ENCODE results near the gene OSBPL9.
"Not testable (repeated sequence)": the region's sequence is repeated elsewhere in the genome, so short reads cannot be mapped to it uniquely, and the experiment has no call there.

The OSBPL9 gene

DNA sequence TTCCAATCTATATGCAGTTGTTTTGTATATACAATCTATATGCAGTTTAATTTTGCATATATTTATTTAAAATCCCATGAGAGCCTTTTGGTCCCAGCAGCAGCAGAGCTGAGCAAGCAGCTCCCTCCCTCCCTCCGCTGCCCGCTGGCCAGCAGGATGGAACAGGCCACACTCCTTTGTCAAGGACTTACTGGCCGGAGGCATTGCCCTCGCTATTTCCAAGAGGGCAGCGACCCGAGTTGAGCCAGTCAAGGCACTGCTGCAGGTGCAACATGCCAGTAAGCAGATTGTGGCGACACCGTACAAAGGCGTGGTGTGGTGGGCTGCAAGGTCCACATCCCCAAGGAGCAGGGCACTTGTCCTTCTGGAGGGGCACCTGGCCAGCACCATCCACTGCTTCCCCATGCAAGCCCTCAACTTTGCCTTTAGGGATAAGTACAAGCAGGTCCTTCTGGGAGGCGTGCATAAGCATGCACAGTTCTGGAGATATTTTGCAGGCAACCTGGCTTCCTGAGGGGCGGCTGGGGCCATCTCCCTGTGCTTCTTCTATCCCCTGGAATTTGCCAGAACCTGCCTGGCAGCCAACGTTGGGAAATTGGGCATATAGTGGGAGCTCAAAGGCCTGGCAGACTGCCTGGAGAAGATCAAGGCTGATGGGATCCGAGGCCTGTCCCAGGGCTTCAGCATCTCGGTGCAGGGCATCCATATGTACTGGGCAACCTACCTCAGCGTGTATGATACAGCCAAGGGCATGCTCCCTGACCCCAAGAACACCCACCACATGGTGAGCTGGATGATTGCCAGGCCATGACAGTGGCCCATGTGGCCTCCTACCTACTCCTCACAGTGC is 92.2 kb downstream of the OSBPL9 start:
- DNase-seq (ENCODE audit: low read depth) = no peak

DNA sequence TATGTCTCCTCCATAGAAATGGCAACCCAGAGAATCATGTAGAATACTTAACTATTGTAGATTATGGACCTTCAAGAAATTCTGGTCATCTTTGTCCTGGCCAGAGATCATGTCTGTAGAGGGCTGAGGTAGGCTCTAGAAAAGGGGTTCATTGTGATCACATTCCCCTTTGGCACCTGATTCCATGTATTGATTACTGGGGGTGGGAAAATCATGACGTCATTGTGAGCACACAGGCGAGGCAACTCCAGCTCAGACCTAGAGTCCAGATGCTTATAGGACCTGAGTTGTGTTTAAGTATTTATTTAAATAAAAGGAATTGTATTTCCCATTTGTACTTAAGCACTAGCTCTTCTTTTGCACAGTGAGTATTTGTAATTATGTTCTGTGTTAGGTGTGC is 93.1 kb downstream of the OSBPL9 start:
- DNase-seq (ENCODE audit: low read depth) = no peak

DNA sequence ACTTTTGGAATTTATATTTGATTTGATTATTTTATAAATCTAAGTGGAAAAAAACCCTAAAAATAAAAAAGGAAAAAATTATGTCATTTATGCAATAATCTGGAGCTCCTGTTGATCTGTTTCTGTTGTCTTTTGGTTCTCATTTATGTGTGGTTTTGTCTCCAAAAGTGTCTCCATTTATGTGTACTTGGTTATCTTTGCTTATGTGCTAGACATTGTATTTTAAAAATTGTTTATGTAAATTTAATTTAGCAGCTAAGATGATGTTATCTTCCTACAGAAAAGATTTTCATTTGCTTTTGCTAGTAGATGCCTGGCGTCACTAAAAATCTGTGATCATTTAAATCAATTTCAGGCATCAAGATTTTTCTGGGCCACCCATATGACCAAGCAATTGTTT is 95.7 kb downstream of the OSBPL9 start:
- no peak for DNase-seq (ENCODE audit: low read depth)

DNA sequence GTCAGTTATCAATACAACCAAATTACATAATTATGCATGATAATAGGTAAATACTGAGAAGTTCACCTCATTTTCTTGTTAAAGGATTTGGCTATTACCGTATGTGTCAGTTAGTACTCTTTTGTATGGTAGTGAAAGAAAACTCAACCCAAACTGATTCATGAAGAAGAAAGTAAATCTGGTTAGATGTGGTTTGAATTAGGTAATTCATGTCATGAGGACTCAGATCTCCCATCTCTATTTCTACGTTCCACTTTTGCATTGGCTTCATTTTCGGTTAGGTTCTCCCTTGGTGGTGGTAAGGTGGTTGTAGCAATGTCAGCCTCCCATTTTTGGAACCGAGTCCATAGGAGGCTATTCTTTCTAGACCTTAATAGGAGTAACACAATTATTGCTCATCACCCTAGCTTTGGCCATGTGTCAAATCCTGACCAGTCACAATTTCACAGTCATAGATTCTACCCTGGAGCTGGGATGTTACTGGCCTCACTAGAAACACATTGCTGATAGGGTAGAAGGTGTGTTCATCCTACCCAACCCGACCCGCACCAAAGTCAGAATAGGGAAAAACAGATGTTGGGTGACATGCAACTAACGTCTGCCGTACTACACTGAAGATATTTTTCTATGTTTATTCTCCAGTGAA is 97.6 kb downstream of the OSBPL9 start:
- no peak for DNase-seq (ENCODE audit: low read depth)

DNA sequence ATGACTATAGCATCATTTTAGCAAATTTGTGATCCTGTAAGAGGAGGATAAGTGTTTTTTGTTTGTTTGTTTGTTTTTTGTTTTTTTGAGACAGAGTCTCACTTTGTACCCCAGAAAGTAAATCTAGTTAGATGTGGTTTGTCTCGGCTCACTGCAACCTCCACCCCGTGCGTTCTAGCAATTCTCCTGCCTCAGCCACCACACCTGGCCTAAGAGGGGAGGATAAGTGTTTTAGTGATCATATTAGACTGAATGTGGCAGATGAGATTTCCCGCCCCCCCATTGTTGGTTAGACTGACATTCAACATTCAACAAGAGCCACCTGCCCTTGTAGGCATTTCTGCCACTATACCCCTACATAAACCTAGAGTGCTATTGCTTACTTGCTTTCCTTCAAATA is 98.5 kb downstream of the OSBPL9 start:
- no peak for DNase-seq (ENCODE audit: low read depth)

DNA sequence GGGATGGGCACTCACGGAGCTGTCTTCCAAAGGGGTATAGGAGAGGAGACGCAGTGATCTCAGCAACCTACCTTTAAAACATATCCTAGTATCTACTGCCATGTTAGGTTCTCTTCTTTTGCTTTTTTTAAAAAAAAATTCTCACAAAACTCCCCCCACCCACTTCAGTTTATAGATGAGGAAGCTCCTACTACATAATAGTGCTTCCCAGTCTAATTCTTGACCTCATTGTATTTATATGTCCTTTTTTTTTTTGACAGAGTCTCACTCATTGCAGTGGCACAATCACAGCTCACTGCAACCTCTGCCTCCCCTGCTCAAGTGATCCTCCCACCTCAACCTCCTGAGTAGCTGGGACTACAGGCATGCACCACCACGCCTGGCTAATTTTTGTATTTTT is 99.9 kb downstream of the OSBPL9 start:
- no peak for DNase-seq (ENCODE audit: low read depth)

DNA sequence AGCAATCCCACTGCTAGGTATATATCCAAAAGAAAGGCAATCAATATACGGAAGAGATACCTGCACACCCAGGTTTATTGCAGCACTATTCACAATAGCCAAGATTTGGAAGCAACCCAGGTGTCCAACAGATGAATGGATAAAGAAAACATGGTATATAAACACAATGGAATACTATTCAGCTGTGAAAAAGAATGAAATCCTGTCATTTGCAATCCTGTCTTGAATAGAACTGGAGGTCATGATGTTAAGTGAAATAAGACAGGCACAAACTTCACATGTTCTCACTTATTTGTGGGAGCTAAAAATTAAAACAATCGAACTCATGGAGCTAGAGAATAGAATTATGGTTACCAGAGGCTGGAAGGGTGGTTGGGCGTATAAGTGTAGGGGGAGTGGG is 101.0 kb downstream of the OSBPL9 start:
- DNase-seq (ENCODE audit: low read depth) = no peak

DNA sequence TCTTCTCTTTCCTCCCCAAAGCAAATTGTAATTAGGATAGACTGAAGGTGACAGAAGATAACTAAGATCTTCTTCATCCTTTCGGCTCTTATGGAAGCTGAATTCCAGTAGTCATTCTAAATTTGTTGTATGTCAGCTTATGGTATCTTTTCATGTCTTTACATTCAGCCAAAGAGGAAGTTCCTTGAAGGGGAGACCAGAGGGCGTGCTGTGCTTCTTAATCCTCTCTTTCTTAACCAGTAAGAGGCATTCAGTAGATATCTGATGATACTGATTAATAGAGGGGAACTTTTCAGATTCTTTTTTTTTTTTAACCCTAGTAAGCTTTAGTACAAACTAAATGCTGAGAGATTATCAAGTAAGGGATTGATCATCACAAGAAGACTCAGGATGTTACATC is 102.3 kb downstream of the OSBPL9 start:
- no peak for DNase-seq (ENCODE audit: low read depth)

DNA sequence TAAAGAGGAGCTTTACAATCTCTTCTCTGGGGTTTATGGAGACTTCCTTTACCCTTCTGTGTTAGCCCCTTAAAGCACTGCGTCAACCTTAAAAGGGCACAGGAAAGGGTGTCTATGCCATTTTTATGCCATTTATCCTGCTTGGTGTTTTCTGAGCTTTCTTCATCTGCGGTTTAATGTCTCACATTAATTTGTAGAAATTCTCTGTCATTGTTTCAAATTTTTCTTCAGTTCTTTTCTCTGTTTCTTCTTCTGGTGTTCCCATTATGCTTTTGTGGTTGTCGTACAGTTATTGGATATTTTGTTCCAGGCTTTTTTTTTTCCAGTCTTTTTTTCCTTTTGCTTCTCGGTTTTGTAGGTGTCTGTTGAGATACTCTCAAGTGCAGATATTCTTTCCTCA is 107.9 kb downstream of the OSBPL9 start:
- no peak for DNase-seq (ENCODE audit: low read depth)

DNA sequence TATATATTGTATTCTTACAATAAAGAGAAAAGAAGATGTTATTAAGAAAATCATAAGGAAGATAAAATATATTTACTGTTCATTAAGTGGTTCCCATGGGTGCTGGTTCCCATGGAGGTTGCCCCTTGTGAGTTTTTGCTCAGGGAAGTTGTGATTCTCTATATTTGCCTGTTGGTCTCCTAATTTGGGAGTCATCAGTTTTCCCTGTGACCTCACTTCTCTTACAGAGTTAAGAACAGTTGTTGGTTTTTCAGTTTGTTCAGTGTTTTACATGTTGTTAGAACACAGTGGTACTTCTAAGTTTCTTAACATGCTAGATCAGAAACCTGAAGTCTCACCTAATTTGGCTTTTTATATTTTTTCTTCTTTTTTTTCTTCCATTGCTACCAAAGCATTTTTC is 109.2 kb downstream of the OSBPL9 start:
- no peak for DNase-seq (ENCODE audit: low read depth)

DNA sequence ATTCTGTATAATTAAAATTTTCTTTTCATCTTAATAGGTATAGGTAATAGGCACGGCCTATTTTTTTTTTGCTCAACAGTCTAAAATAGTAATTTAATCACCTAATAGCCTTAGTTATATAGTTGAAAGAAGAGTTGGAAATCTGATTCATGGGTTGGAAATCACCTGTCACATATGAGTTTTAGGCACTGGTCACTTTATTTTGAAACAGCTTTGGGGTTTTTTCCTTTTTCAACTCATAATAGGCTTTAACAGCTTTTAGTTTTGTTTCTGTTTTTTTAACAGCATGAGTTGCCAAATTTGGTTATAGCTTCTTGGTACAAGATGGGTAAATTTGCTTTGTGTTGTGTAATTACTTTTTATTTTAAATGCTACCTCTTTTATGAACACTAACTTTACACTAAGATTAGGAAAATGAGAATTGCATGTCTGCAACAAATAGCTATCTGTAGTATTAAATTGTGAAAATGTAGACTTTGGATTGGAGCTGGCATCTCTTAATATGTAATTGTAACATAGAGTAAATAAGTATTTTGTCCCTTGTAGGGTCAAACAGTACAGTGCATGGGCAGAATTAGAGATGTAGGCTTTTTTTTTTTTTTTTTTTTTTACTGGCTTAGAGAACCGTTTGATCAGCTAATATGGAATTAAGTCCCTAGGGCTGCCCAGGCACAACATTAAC is 109.8 kb downstream of the OSBPL9 start:
- DNase-seq (ENCODE audit: low read depth) = no peak

DNA sequence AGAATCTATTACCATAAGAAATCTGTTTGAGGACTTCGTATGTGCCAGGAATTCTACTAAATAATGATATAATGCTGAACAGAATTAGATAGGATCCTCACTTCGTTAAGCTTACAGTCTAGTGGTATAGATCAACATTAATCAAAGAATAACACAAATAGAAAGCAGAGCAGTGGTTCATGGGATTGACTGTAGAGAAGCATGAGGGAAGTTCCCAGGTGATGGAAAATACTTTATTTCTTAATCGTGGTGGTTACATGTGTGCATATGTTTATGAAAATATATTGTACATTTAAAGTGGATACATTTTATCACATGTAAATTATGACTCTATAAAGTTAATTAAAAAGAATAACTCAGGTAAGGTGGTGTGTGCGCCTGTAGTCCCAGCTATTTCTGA is 110.5 kb downstream of the OSBPL9 start:
- no peak for DNase-seq (ENCODE audit: low read depth)

DNA sequence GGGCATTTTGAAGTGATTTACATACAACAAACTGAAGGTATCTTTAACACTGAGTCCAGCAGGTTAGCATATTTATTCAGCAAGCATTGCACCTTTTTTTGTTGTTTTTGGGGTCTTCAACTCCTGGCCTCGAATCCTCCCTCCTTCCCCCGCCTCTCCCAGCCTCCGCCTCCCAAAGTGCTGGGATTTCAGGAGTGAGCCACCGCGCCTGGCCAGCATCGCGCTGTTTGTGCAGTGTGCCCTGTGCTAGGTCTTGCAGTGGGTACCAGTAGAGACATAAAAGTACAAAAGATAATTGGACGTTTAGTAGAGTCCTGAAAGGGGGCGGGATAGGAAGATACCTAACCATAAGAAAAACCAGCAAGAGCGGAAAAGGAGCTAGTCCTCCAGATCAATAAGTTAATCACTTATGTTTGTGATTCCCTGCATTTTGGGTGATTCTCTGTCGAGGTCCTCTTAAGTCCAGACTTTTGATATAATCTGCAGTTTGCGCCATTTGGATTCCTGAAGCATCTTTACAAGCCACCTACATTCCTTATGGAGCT is 111.8 kb downstream of the OSBPL9 start:
- DNase-seq (ENCODE audit: low read depth) = no peak

DNA sequence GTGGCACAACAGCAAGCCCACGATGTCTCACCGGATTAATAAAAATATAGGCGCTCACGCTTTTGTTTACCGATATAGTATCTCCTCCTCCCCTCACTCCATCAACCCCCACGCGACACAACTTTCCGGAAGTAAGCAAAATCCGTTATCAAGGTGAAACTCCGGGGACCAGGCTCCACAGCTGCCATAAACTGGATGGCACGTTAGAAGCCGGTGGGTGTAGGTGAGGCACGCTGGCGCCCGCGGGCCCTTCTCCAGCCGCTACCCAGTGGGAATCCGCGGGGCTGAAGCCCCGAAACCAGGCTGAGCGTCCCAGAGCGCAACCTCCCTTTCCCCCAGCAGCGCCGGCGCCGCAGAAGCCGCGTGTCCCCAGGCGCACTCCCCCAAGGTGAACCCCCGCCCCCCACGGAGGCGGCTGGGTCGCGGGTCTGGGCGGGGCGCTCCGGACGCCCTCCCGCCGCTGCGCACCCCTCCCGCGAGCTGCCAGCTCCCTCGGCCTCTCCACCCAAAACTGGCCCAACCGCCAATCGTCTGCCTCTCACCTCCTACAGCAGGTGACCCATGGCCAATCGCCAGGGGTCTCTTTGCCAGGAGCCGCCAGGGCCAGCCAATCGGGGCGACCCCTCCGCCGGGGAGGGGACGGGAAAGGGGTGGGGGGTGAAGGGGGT is 112.4 kb downstream of the OSBPL9 start:
- DNase-seq (ENCODE audit: low read depth) = peak; percentile 86

DNA sequence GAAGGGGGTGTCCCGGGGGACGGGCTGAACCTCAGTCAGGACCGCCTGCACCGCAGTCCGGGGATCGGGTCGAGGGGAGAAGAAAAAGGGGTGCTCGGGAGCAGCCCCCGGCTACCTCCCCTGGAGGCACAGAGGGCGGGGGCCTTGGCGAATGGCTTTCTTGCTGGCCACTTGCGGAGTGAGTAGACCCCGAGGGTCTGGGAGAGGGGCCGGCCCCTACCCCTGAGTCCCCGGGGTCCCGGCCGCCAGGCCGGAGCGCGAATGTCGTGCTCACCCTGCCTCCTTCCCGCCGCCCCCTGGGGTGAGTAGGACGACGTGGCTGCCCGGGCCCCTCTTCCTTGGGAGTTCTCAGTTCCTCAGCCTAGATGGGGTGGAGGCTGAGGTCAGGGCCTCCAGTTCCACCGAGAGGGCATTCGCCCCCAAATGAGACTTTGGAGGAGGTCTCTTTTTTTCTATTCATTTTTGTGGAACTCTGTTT is 113.0 kb downstream of the OSBPL9 start:
- DNase-seq (ENCODE audit: low read depth) = no peak

DNA sequence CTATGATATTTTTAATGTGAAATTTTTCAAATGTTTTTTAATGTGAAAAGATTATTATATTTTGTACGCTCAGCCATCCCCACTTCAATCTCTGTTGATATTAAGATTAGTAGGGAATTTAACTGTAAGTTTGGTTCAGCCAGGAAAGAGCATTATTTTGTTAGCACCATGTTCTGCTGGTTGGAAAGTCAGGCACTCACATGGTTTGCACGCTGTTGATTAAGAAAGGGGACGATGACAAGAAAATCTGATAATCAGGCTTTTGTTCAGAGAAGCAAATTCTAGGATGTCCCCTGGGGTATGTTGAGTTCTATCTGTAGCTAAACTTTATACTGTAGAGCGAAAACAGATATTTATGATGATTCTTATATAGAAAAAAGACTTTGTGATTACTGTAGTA is 115.1 kb downstream of the OSBPL9 start:
- no peak for DNase-seq (ENCODE audit: low read depth)

DNA sequence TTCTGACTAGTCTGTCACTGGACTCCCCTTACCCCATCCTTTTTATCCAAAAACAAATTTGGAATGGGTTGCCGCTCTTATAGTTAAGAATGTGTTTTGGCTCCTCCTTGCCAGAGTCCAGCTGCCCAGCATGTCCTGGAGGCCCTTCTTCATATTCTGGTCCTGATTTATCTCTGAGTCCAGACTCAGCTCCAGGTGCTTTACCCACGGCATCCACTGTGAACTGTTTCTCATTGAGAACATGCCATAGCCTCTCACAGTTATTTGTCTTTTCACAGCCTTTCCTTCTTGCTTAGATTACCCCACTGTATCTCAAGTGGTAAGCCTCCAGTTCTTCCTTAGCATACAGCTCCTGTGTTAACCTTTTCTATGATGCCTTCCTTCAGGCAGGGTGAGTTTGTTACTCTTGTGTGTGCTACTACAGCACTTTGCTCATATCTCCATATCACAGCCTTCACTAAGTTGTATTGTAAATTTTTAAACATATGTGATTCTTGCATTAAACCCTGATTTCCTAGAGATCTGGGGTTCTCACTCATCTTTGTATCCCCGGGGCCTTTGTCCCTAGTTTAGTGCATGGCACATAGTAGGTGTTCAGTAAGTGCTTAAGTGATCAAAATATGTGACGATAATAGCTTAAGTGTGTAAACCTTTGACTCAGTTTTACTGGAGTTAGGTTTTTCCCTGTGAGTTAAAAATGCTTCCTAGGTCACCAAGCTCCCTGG is 116.0 kb downstream of the OSBPL9 start:
- DNase-seq (ENCODE audit: low read depth) = no peak

DNA sequence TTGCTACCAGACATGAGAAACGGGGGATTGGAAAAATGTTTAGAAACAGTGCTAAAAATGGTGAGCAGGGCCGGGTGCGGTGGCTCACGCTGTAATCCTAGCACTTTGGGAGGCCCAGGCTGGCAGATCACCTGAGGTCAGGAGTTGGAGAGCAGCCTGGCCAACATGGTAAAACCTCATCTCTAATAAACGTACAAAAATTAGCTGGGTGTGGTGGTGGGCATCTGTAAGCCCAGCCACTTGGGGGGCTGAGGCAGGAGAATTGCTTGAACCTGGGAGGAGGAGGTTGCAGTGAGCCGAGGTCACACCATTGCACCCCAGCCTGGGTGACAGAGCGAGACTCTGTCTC is 116.5 kb downstream of the OSBPL9 start:
- not testable (repeated sequence) for DNase-seq (ENCODE audit: low read depth)

DNA sequence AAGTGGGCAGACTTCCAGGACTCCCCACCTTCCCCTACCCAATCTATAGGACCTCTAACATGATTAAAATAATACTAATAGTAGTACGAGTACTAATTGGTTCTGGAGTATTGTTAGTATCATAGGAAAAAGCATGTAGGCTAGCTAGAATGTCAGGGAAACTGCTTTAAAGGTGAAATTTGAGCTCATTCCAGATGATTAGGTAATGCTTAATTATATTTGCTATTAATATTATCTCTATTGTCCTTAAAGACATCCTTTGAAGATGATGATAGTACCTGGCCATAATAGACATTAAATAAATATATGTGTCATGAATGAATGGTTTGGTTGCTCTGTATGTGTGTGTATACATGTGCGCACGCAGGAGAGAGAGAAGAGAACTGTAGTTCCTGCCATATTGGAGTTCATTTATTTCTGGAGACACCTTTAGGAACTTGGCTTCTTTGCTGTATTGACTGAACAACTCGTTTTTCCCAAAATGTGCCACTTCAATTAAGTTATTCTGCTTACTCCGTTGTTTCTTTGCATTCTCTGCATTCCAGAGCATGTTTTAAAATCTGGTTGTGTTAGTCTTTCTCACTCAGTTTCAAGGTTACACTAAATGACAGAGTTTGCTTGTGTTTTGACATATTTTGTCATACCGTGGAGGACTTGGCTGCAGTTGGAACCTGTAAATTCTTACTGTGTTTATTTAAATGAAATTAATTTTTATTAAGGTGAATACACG is 117.1 kb downstream of the OSBPL9 start:
- DNase-seq (ENCODE audit: low read depth) = no peak

DNA sequence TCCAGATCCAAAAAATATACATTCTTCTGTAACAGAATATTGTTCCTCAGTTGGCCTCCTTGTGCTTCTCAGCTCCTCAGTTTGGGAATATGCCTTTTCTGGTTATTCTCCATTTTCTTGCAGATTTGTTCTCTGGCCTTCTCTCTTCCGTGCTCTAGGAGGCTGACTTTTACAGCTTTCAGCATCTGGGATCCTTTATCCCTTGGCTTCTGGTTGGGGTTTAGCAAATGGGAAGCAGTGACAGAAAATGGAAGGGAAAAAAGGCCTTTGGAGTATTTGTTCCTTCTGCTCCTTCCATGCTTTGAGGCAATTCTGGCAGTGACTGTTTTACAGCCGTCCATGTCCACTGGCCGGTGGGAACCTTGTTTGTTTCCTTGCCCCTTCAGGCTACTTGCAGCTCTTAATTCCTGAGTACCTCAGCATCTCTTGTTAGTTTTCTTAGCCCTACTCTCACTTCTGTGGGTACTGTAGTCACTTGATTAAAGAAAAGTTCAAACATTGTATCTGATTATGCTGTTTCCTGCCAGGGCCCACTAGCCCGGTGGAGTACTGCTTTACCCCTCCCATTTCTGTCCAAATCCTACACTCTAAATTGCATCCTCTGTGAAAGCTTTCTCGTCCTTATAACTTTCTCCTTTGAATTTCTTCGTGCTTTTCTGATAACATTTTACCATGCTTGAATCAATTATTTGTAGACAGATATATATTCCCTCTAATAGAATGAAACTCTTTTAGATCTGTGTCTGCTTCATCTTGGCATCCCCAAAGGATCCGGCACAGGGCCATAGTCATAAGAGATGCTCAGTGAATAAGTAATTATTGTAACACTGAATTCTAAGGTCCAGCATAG is 118.2 kb downstream of the OSBPL9 start:
- DNase-seq (ENCODE audit: low read depth) = no peak
